HepG2 (cell line): ENCODE measurements around the gene CRHBP. TPM values are rescaled to one million over a fixed set of nuclear protein-coding genes. Genes with fewer than 3 reads are reported as not detected.
A peak's percentile ranks its signal among the peaks of the same experiment; 100 is the strongest.

Experiments
- ATAC-seq: fragments of 200-7000 bp; cut with Tn5 transposase; 3 replicates; pipeline ENCODE4 v1.9.1; 2020; ENCODE audit warnings: mild to moderate bottlenecking, moderate library complexity
- BruUV-seq: library from RNA; stranded (reverse); fragments of 400-500 nt; replicated peaks from 2 replicates; lab custom pipeline; 2021; lab: Mats Ljungman, UMichigan
- CTCF ChIA-PET: fragments of 300-600 bp; formaldehyde crosslinking; extraction: SDS; loops from one replicate; lab custom pipeline; 2021; ENCODE audit warnings: low total read pairs, inconsistent platforms, low intra/inter-chr PET ratio; lab: Yijun Ruan, JAX
- POLR2A ChIA-PET: fragments of 350-600 bp; sonication (Branson Sonifier 250); formaldehyde crosslinking; loops from one replicate; lab custom pipeline; 2020; ENCODE audit warnings: antibody characterized with exemption, inconsistent platforms; lab: Yijun Ruan, JAX
- DNase-seq: peaks from one replicate; pipeline ENCODE4 v3.0.0-alpha.2; 2015; ENCODE audit warnings: low spot score
- FAIRE-seq: peaks from 3 replicates; lab custom pipeline; 2011; peaks lifted over from hg19 to GRCh38; lab: Jason Lieb, UNC
- H2AFZ ChIP-seq: one replicate; pipeline ENCODE4 v1.6.1; 2011; ENCODE audit warnings: low read length, inconsistent platforms
- H3K27ac ChIP-seq: fragments of 300-600 bp; 3 replicates; pipeline ENCODE4 v1.8.0; 2011; ENCODE audit warnings: mixed run types, mild to moderate bottlenecking, mixed read lengths, low read length, inconsistent platforms; ENCODE audit not compliant: insufficient read depth; ENCODE audit errors: extremely low read length
- H3K27me3 ChIP-seq, 2 experiments: fragments of 200-600 bp in 1 of 2; 2 replicates in 1 of 2; 3 replicates in 1 of 2; pipeline versions ENCODE4 v1.6.0 to v1.8.0; 2011; ENCODE audit warnings: low read length in 2 of 2, mild to moderate bottlenecking in 2 of 2, moderate library complexity in 2 of 2, inconsistent platforms in 1 of 2; ENCODE audit not compliant: insufficient read depth in 2 of 2, control insufficient read depth in 1 of 2
- H3K36me3 ChIP-seq, 2 experiments: fragments of 200-600 bp in 1 of 2; replicated peaks in 1 of 2; 2 replicates in 1 of 2; 3 replicates in 1 of 2; pipeline versions ENCODE4 v1.5.1 to v1.8.0; 2011; ENCODE audit warnings: low read length in 2 of 2, inconsistent platforms in 1 of 2; ENCODE audit not compliant: insufficient read depth in 2 of 2, control insufficient read depth in 1 of 2
- H3K4me1 ChIP-seq: 2 replicates; pipeline ENCODE4 v1.5.1; 2012; ENCODE audit warnings: low read length, inconsistent platforms; ENCODE audit not compliant: insufficient read depth
- H3K4me2 ChIP-seq: 2 replicates; pipeline ENCODE4 v1.6.0; 2011; ENCODE audit warnings: low read depth, low read length, inconsistent platforms
- H3K4me3 ChIP-seq, 3 experiments: fragments of 200-600 bp in 1 of 3; sonication (generic), shearing (Covaris generic) in 1 of 3; replicated peaks in 1 of 3; 2 replicates each; pipeline ENCODE4 v1.5.1; 2011 to 2016; ENCODE audit warnings: low read length in 3 of 3, inconsistent platforms in 2 of 3, low read depth in 2 of 3, mild to moderate bottlenecking in 2 of 3, control low read depth in 1 of 3, mixed read lengths in 1 of 3; ENCODE audit not compliant: insufficient read depth in 1 of 3
- H3K79me2 ChIP-seq: one replicate; pipeline ENCODE4 v1.6.1; 2011; ENCODE audit warnings: low read length, inconsistent platforms; ENCODE audit not compliant: insufficient read depth
- H3K9ac ChIP-seq: 2 replicates; pipeline ENCODE4 v1.6.0; 2011; ENCODE audit warnings: mild to moderate bottlenecking, low read depth, low read length, inconsistent platforms; ENCODE audit not compliant: insufficient read depth
- H3K9me3 ChIP-seq: 2 replicates; pipeline ENCODE4 v1.5.1; 2012; ENCODE audit warnings: mild to moderate bottlenecking, low read length
- H4K20me1 ChIP-seq: 2 replicates; pipeline ENCODE4 v1.6.0; 2011; ENCODE audit warnings: inconsistent platforms, mild to moderate bottlenecking, low read length, moderate library complexity; ENCODE audit not compliant: insufficient read depth
- E2F2 ChIP-seq: sonication (generic); formaldehyde crosslinking; IDR thresholded peaks from 2 replicates; pipeline ENCODE4 v1.4.0; 2020; ENCODE audit warnings: missing genetic modification reagents, borderline replicate concordance
- GLMP ChIP-seq: sonication (generic); formaldehyde crosslinking; IDR thresholded peaks from 2 replicates; pipeline ENCODE4 v1.9.0; 2021; ENCODE audit warnings: missing genetic modification reagents, mild to moderate bottlenecking, borderline replicate concordance
- RARA ChIP-seq: IDR thresholded peaks from 2 replicates; pipeline ENCODE4 v1.6.1; 2016; ENCODE audit warnings: missing genetic modification reagents, missing compliant biosample characterization
- SRY ChIP-seq: sonication (generic); formaldehyde crosslinking; IDR thresholded peaks from 2 replicates; pipeline ENCODE4 v1.8.0; 2022; ENCODE audit warnings: mild to moderate bottlenecking, missing genetic modification reagents
- TBL1XR1 ChIP-seq: fragments of 150-350 bp; IDR thresholded peaks from 2 replicates; pipeline ENCODE4 v1.6.1; 2014; ENCODE audit warnings: borderline replicate concordance, low read length; ENCODE audit not compliant: partially characterized antibody
- ZNF746 ChIP-seq: sonication (generic); formaldehyde crosslinking; IDR thresholded peaks from 2 replicates; pipeline ENCODE4 v1.8.0; 2022; ENCODE audit warnings: mild to moderate bottlenecking, missing genetic modification reagents
- WGBS: methylation state at CpG from one replicate; pipeline ENCODE4 v1.1.6; 2017; ENCODE audit warnings: low lambda C conversion rate; 5-methylcytosine and 5-hydroxymethylcytosine counted together
- in situ Hi-C: cut with HindIII; loops from 2 replicates; pipeline ENCODE4 v1.10.0; 2017; ENCODE audit warnings: low pct_unique_long_range_greater_than_20kb; ENCODE audit not compliant: extremely low pct_ligation_motif_present
- intact Hi-C: fragments of 100-400 bp; cut with micrococcal nuclease; formaldehyde crosslinking; loops from one replicate; pipeline ENCODE4 v1.10.0; 2022; ENCODE audit not compliant: unreplicated experiment
- polyA plus RNA-seq, 8 experiments: library from polyadenylated mRNA; depleted of rRNA in 3 of 8; stranded (reverse) in 7 of 8; unstranded in 1 of 8; fragments of >200 nt; fragmentation: Illumina TruSeq in 4 of 8; extraction: Trizol in 4 of 8; gene quantifications; 2 replicates each; pipeline versions ENCODE4 v1.2.1 to v1.2.3, GENCODE V29; 2011 to 2016; ENCODE audit warnings: low read depth in 4 of 8, missing spikeins in 1 of 8, mixed read lengths in 1 of 8; ENCODE audit not compliant: insufficient read depth in 1 of 8
- total RNA-seq, 5 experiments: library from RNA; depleted of rRNA; stranded (reverse); fragments of >200 nt; fragmentation: Illumina TruSeq; extraction: Trizol; gene quantifications; 2 replicates each; pipeline ENCODE4 v1.2.3, GENCODE V29; 2016; ENCODE audit warnings: low read depth in 1 of 5

CRHBP gene
- total and polyA plus RNA-seq, 2 of the 13 experiments (the other 11 are each of a cell fraction or from before 2014, with no cell fraction given): not detected

GRCh38 chr5:76982450-76982849, 29.6 kb downstream of the CRHBP start:
- H2AFZ ChIP-seq: no peak overlapping the region
- no peaks in the 10 kb centered on the region for H3K9me3 ChIP-seq
- FAIRE-seq (no peak), DNase-seq (no peak), ATAC-seq (no peak)
- in situ Hi-C loops (no loop called here), intact Hi-C loops (no loop called here)
- H3K9ac ChIP-seq: no peak overlapping the region
- no TSS peak for BruUV-seq
- CTCF ChIA-PET: no interaction called here
- no peaks in the 10 kb centered on the region for H3K36me3 ChIP-seq
- no peak overlapping the region for H3K4me3 ChIP-seq
- H3K79me2 ChIP-seq: no peaks in the 10 kb centered on the region
- H3K4me1 ChIP-seq: peaks cover 5% of the 10 kb centered on the region; the same call in 1 of the 2 replicates
- POLR2A ChIA-PET: no interaction called here
- no peak overlapping the region for H3K4me2 ChIP-seq
- no peak for TF ChIP-seq SRY (CRISPR knock-in tag)
- no peak for TF ChIP-seq GLMP (CRISPR knock-in tag)
- no peak for TF ChIP-seq E2F2 (CRISPR knock-in tag)
- no peaks in the 10 kb centered on the region for H4K20me1 ChIP-seq
- 3% methylated on average over 2 of the region's 2 CpGs for WGBS
- H3K27me3 ChIP-seq: no peaks in the 10 kb centered on the region
- no peak overlapping the region for H3K27ac ChIP-seq

GRCh38 chr5:76983468-76983867, 30.6 kb downstream of the CRHBP start:
- no peak overlapping the region for H3K4me2 ChIP-seq
- ATAC-seq: no peak
- H3K27ac ChIP-seq: no peak overlapping the region
- H3K4me3 ChIP-seq: no peak overlapping the region
- ChIA-PET CTCF (no interaction called here), POLR2A (no interaction called here)
- peaks cover 5% of the 10 kb centered on the region; the same call in 1 of the 2 replicates for H3K4me1 ChIP-seq
- H2AFZ ChIP-seq: no peak overlapping the region
- H3K36me3 ChIP-seq: no peaks in the 10 kb centered on the region
- no peaks in the 10 kb centered on the region for H4K20me1 ChIP-seq
- FAIRE-seq: no peak
- no TSS peak for BruUV-seq
- H3K9me3 ChIP-seq: no peaks in the 10 kb centered on the region
- intact Hi-C loops (no loop called here), in situ Hi-C loops (no loop called here)
- no peak for DNase-seq
- no peaks in the 10 kb centered on the region for H3K79me2 ChIP-seq
- WGBS: no CpG with 5 or more reads among the region's 3 CpGs
- no peak overlapping the region for H3K9ac ChIP-seq
- H3K27me3 ChIP-seq: no peaks in the 10 kb centered on the region; a peak in 1 of 5 replicates
- TF ChIP-seq TBL1XR1 (no peak), RARA (CRISPR knock-in tag) (peak; percentile 50; the same call in 1 of the 2 replicates), ZNF746 (CRISPR knock-in tag) (no peak)
- TF ChIP-seq, all 625 proteins: peak for 1
